Dermis blood vessel endothelial cell (primary cell): ENCODE data around the gene ARL2. TPM values are rescaled to one million over a fixed set of nuclear protein-coding genes. Genes with fewer than 3 reads are reported as not detected.

Experiments
- total RNA-seq: library from RNA; depleted of rRNA; stranded (reverse); fragments of >200 nt; gene quantifications from 2 replicates; pipeline ENCODE4 v1.2.3, GENCODE V29; 2014

ARL2 gene
- total RNA-seq, 1 donor from 2014 or later, result 145 TPM

Other genes with a start within 250 kb of the ARL2 start
- gene SF1, start 235.6 kb upstream of the ARL2 start, total RNA-seq, result 104 and 116 TPM in 2 replicates
- 46.1 and 93.6 TPM in 2 replicates for gene MAP4K2, start 210.9 kb upstream of the ARL2 start, total RNA-seq
- 20.1 and 38.7 TPM in 2 replicates for gene MEN1, start 203.6 kb upstream of the ARL2 start, total RNA-seq
- 0.34 and 0.37 TPM in 2 replicates for gene CDC42BPG, start 169.5 kb upstream of the ARL2 start, total RNA-seq
- 75.9 and 125 TPM in 2 replicates for gene EHD1, start 135.5 kb upstream of the ARL2 start, total RNA-seq
- 17.7 and 24.8 TPM in 2 replicates for gene ATG2A, start 97.0 kb upstream of the ARL2 start, total RNA-seq
- gene PPP2R5B, start 89.5 kb upstream of the ARL2 start, total RNA-seq, result 14.1 and 15.0 TPM in 2 replicates
- gene GPHA2, start 78.3 kb upstream of the ARL2 start, total RNA-seq, result not detected in 2 replicates
- 0.17 TPM in 1 of 2 replicates, not detected in the other for gene MAJIN, start 42.1 kb upstream of the ARL2 start, total RNA-seq
- gene BATF2, start 17.2 kb upstream of the ARL2 start, total RNA-seq, result 0.34 and 1.1 TPM in 2 replicates
- gene SNX15, start 13.3 kb downstream of the ARL2 start, total RNA-seq, result 13.1 and 16.5 TPM in 2 replicates
- 12.4 and 16.0 TPM in 2 replicates for gene SAC3D1, start 27.1 kb downstream of the ARL2 start, total RNA-seq
- gene NAALADL1, start 44.4 kb downstream of the ARL2 start, total RNA-seq, result 11.0 and 20.3 TPM in 2 replicates
- 4.4 and 17.5 TPM in 2 replicates for gene CDCA5, start 69.9 kb downstream of the ARL2 start, total RNA-seq
- gene ZFPL1, start 70.1 kb downstream of the ARL2 start, total RNA-seq, result 26.2 and 30.2 TPM in 2 replicates
- gene VPS51, start 82.1 kb downstream of the ARL2 start, total RNA-seq, result 319 and 409 TPM in 2 replicates
- gene TM7SF2, start 97.7 kb downstream of the ARL2 start, total RNA-seq, result 25.7 and 31.4 TPM in 2 replicates
- 8.1 and 13.1 TPM in 2 replicates for gene ZNHIT2, start 103.5 kb downstream of the ARL2 start, total RNA-seq
- 180 and 316 TPM in 2 replicates for gene FAU, start 108.0 kb downstream of the ARL2 start, total RNA-seq
- gene MRPL49, start 108.2 kb downstream of the ARL2 start, total RNA-seq, result 51.8 and 59.2 TPM in 2 replicates
- 19.2 and 28.2 TPM in 2 replicates for gene SYVN1, start 120.4 kb downstream of the ARL2 start, total RNA-seq
- gene SPDYC, start 156.1 kb downstream of the ARL2 start, total RNA-seq, result not detected in 2 replicates
- 97.2 and 207 TPM in 2 replicates for gene CAPN1, start 167.8 kb downstream of the ARL2 start, total RNA-seq
- 8.2 and 12.1 TPM in 2 replicates for gene POLA2, start 247.8 kb downstream of the ARL2 start, total RNA-seq